K562 (cell line): Measurements from ENCODE around the gene MRPL19. TPM values are rescaled to one million over a fixed set of nuclear protein-coding genes. Genes with fewer than 3 reads are reported as not detected.

Experiments used
- CHD4 ChIP-seq: fragments of 200-600 bp; sonication (generic); IDR thresholded peaks from 3 replicates; pipeline ENCODE4 v1.6.1; 2012; ENCODE audit warnings: low read depth, mild to moderate bottlenecking, mixed read lengths, low read length, inconsistent platforms; ENCODE audit not compliant: insufficient read depth, insufficient replicate concordance, poor library complexity, severe bottlenecking
- NEUROD1 ChIP-seq: fragments of 150-350 bp; IDR thresholded peaks from 2 replicates; pipeline ENCODE4 v1.6.1; 2014; ENCODE audit warnings: borderline replicate concordance, low read length, low read depth; ENCODE audit not compliant: partially characterized antibody
- RBM25 ChIP-seq: fragments of 200-400 bp; formaldehyde crosslinking; IDR thresholded peaks from 2 replicates; pipeline ENCODE4 v1.6.1; 2018; ENCODE audit warnings: low read length, low read depth, moderate library complexity; ENCODE audit not compliant: severe bottlenecking
- TAF1 ChIP-seq: IDR thresholded peaks from 2 replicates; pipeline ENCODE4 v1.6.1; 2011; ENCODE audit warnings: mild to moderate bottlenecking, low read length, moderate library complexity; ENCODE audit not compliant: insufficient read depth, control insufficient read depth, severe bottlenecking; ENCODE audit errors: extremely low read depth
- ZNF143 ChIP-seq: sonication (generic); formaldehyde crosslinking; IDR thresholded peaks from 2 replicates; pipeline ENCODE4 v1.9.0; 2022; ENCODE audit warnings: mild to moderate bottlenecking, missing genetic modification reagents
- ZNF778 ChIP-seq: fragments of 450-650 bp; formaldehyde crosslinking; IDR thresholded peaks from 2 replicates; pipeline ENCODE4 v1.4.0; 2020; ENCODE audit warnings: mild to moderate bottlenecking, moderate library complexity
- polyA plus RNA-seq, 8 experiments: library from polyadenylated mRNA; depleted of rRNA in 4 of 8; stranded (reverse) in 5 of 8; unstranded in 3 of 8; fragments of >200 nt; fragmentation: Nextera tagmentation in 2 of 8; fragmentation: Illumina TruSeq in 1 of 8; extraction: Ambion mirVana in 2 of 8; extraction: Trizol in 1 of 8; gene quantifications; 2 replicates each; pipeline versions ENCODE4 v1.2.1 to v1.2.3, GENCODE V29; 2011 to 2014; ENCODE audit warnings: inconsistent platforms in 1 of 8, missing spikeins in 1 of 8
- total RNA-seq, 7 experiments: library from RNA; depleted of rRNA in 6 of 7; stranded (reverse); fragments of >200 nt in 6 of 7; fragmentation: Illumina TruSeq in 2 of 7; extraction: Trizol in 2 of 7; gene quantifications; 2 replicates each; pipeline versions ENCODE4 v1.2.1 to v1.2.3, GENCODE V29; 2011 to 2021; ENCODE audit warnings: low replicate concordance in 1 of 7
- TF ChIP-seq, protein P1 (sequence below): sonication (generic); formaldehyde crosslinking; IDR thresholded peaks from 2 replicates; pipeline ENCODE4 v1.8.1; 2023; ENCODE audit warnings: mild to moderate bottlenecking, missing genetic modification reagents
- TF ChIP-seq, protein P2 (sequence below), 3 experiments: fragments of 200-800 bp in 1 of 3; fragments of 250-450 bp in 1 of 3; fragments of 450-650 bp in 1 of 3; sonication (Bioruptor Pico) in 1 of 3; sonication (Bioruptor generic) in 1 of 3; formaldehyde crosslinking in 1 of 3; IDR thresholded peaks; 2 replicates each; pipeline versions ENCODE4 v1.6.1 to v1.8.0; 2016 to 2022; ENCODE audit warnings: mild to moderate bottlenecking in 2 of 3, missing genetic modification characterization in 2 of 3, missing compliant biosample characterization in 1 of 3, moderate library complexity in 1 of 3
- TF ChIP-seq, protein P3 (sequence below): conservative IDR thresholded peaks from 2 replicates; pipeline ENCODE4 v1.6.1; 2011; ENCODE audit warnings: low read depth, mild to moderate bottlenecking, low read length; ENCODE audit not compliant: control insufficient read depth
- TF ChIP-seq, protein P4 (sequence below), 2 experiments: fragments of 450-650 bp; IDR thresholded peaks; 2 replicates each; pipeline ENCODE4 v1.6.1; 2016

Gene MRPL19
- total and polyA plus RNA-seq, 9 of the 15 experiments (the other 6 are each of a cell fraction or from before 2014, with no cell fraction given) = 9.7 to 65.9 (median 56.1) TPM

DNA sequence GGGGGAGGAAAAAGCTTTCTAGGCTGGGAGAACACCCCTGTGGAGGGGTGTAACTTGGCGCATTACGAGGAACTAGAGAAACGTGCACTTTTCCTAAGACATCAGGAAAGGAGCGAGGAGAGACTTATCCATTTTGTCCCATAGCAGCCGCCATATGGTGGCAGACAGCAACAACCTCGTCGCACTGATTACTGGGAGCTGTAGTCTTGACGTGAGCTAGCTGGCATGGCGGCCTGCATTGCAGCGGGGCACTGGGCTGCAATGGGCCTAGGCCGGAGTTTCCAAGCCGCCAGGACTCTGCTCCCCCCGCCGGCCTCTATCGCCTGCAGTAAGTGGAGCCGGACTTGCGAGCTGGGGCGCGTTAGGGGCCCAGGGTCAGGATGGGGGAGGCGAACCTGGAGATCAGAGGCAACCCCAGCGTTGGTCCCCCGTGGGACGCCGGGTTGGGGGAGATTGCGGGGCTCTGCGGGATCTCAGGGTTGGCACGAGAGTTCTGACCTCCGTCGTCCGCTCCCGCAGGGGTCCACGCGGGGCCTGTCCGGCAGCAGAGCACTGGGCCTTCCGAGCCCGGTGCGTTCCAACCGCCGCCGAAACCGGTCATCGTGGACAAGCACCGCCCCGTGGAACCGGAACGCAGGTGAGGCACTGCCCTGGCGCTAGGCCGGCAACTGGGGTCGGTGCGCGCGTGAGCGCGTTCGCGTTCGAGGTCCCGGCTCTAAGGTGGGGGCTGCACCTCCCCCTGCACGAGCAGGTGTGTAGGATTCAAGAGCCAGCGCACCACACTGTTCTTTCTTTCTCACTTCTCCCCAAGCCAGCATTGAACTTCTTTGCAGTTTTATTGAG, at the start of gene MRPL19 (continued):
- TF ChIP-seq, protein P1, sequence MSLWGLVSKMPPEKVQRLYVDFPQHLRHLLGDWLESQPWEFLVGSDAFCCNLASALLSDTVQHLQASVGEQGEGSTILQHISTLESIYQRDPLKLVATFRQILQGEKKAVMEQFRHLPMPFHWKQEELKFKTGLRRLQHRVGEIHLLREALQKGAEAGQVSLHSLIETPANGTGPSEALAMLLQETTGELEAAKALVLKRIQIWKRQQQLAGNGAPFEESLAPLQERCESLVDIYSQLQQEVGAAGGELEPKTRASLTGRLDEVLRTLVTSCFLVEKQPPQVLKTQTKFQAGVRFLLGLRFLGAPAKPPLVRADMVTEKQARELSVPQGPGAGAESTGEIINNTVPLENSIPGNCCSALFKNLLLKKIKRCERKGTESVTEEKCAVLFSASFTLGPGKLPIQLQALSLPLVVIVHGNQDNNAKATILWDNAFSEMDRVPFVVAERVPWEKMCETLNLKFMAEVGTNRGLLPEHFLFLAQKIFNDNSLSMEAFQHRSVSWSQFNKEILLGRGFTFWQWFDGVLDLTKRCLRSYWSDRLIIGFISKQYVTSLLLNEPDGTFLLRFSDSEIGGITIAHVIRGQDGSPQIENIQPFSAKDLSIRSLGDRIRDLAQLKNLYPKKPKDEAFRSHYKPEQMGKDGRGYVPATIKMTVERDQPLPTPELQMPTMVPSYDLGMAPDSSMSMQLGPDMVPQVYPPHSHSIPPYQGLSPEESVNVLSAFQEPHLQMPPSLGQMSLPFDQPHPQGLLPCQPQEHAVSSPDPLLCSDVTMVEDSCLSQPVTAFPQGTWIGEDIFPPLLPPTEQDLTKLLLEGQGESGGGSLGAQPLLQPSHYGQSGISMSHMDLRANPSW = no peak
- TF ChIP-seq ZNF778 (CRISPR knock-in tag) (no peak), RBM25 (no peak), ZNF143 (peak; percentile 83), CHD4 (no peak), TAF1 (peak; percentile 68), NEUROD1 (peak; percentile 78)
- TF ChIP-seq, protein P2, sequence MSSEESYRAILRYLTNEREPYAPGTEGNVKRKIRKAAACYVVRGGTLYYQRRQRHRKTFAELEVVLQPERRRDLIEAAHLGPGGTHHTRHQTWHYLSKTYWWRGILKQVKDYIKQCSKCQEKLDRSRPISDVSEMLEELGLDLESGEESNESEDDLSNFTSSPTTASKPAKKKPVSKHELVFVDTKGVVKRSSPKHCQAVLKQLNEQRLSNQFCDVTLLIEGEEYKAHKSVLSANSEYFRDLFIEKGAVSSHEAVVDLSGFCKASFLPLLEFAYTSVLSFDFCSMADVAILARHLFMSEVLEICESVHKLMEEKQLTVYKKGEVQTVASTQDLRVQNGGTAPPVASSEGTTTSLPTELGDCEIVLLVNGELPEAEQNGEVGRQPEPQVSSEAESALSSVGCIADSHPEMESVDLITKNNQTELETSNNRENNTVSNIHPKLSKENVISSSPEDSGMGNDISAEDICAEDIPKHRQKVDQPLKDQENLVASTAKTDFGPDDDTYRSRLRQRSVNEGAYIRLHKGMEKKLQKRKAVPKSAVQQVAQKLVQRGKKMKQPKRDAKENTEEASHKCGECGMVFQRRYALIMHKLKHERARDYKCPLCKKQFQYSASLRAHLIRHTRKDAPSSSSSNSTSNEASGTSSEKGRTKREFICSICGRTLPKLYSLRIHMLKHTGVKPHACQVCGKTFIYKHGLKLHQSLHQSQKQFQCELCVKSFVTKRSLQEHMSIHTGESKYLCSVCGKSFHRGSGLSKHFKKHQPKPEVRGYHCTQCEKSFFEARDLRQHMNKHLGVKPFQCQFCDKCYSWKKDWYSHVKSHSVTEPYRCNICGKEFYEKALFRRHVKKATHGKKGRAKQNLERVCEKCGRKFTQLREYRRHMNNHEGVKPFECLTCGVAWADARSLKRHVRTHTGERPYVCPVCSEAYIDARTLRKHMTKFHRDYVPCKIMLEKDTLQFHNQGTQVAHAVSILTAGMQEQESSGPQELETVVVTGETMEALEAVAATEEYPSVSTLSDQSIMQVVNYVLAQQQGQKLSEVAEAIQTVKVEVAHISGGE (CRISPR knock-in tag; IDR thresholded peaks at IDR 0.05) = peak in 2 of 3 experiments; percentile 33 to 90; a peak in 3 of 6 replicates
- TF ChIP-seq, protein P3, sequence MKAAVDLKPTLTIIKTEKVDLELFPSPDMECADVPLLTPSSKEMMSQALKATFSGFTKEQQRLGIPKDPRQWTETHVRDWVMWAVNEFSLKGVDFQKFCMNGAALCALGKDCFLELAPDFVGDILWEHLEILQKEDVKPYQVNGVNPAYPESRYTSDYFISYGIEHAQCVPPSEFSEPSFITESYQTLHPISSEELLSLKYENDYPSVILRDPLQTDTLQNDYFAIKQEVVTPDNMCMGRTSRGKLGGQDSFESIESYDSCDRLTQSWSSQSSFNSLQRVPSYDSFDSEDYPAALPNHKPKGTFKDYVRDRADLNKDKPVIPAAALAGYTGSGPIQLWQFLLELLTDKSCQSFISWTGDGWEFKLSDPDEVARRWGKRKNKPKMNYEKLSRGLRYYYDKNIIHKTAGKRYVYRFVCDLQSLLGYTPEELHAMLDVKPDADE = 0 out of 2 replicates have a peak, but pooled peaks have one; percentile 24
- TF ChIP-seq, protein P4, sequence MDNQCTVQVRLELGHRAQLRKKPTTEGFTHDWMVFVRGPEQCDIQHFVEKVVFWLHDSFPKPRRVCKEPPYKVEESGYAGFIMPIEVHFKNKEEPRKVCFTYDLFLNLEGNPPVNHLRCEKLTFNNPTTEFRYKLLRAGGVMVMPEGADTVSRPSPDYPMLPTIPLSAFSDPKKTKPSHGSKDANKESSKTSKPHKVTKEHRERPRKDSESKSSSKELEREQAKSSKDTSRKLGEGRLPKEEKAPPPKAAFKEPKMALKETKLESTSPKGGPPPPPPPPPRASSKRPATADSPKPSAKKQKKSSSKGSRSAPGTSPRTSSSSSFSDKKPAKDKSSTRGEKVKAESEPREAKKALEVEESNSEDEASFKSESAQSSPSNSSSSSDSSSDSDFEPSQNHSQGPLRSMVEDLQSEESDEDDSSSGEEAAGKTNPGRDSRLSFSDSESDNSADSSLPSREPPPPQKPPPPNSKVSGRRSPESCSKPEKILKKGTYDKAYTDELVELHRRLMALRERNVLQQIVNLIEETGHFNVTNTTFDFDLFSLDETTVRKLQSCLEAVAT (IDR thresholded peaks at IDR 0.05) = no peak
